Adipocyte (in vitro differentiated cells): Measurements from ENCODE around the gene DHPS.

Source experiments
- DNase-seq: peaks from one replicate; pipeline ENCODE4 v3.0.0-alpha.2; 2015; ENCODE audit warnings: low read depth
- H3K27me3 ChIP-seq: replicated peaks from 2 replicates; pipeline ENCODE4 v1.7.0; 2013; ENCODE audit warnings: mild to moderate bottlenecking, low read length, moderate library complexity; ENCODE audit not compliant: control insufficient read depth, insufficient read depth
- H3K36me3 ChIP-seq: 2 replicates; pipeline ENCODE4 v1.7.0; 2013; ENCODE audit warnings: low read length, mild to moderate bottlenecking, moderate library complexity; ENCODE audit not compliant: control insufficient read depth, insufficient read depth, severe bottlenecking
- H3K4me1 ChIP-seq: 2 replicates; pipeline ENCODE4 v1.7.0; 2013; ENCODE audit warnings: mild to moderate bottlenecking, low read length, moderate library complexity; ENCODE audit not compliant: control insufficient read depth, insufficient read depth
- H3K4me3 ChIP-seq: 2 replicates; pipeline ENCODE4 v1.7.0; 2013; ENCODE audit warnings: mild to moderate bottlenecking, low read length, moderate library complexity
- H3K9ac ChIP-seq: 2 replicates; pipeline ENCODE4 v1.7.0; 2013; ENCODE audit warnings: mild to moderate bottlenecking, low read length, moderate library complexity
- H3K9me3 ChIP-seq: 2 replicates; pipeline ENCODE4 v1.7.0; 2013; ENCODE audit warnings: mild to moderate bottlenecking, low read length, moderate library complexity; ENCODE audit not compliant: control insufficient read depth

The DHPS gene

DNA sequence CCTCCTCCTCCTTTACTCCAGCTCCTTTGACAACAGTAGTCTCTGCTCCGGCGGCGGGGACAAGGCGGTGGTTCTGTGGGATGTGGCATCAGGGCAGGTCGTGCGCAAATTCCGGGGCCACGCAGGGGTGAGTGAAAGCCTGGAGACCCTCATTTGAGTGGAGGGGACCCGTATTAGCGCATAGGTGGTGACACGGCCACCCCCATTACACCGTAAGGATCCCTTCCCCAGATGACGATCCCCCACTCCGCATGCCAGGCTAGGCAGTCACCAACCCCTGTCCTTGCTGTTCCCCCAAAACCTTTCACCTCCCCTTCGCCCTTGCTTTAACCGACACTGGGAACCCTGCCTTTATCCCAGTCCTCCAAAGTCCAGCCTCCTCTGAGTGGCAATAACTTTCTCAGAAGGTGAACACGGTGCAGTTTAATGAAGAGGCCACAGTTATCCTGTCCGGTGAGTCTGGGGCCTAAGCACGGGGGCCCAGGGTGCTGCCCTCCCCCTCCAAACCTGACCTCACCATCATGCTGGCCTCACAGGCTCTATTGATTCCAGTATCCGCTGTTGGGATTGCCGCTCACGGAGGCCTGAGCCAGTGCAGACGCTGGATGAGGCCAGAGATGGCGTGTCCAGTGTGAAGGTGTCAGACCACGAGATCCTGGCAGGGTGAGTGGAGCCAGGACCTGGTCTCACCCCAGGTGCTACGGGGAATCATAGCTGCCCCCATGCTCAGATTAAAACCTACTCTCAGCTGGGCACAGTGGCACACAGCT lies 11.3 kb downstream of the DHPS start:
- no peak for DNase-seq
- no peaks in the 10 kb centered on the region for H3K27me3 ChIP-seq
- H3K4me3 ChIP-seq: peak overlapping the region; percentile 96
- peaks cover 16% of the 10 kb centered on the region for H3K36me3 ChIP-seq
- peak overlapping the region; percentile 95 for H3K9ac ChIP-seq
- no peaks in the 10 kb centered on the region for H3K9me3 ChIP-seq
- peaks cover 36% of the 10 kb centered on the region for H3K4me1 ChIP-seq

DNA sequence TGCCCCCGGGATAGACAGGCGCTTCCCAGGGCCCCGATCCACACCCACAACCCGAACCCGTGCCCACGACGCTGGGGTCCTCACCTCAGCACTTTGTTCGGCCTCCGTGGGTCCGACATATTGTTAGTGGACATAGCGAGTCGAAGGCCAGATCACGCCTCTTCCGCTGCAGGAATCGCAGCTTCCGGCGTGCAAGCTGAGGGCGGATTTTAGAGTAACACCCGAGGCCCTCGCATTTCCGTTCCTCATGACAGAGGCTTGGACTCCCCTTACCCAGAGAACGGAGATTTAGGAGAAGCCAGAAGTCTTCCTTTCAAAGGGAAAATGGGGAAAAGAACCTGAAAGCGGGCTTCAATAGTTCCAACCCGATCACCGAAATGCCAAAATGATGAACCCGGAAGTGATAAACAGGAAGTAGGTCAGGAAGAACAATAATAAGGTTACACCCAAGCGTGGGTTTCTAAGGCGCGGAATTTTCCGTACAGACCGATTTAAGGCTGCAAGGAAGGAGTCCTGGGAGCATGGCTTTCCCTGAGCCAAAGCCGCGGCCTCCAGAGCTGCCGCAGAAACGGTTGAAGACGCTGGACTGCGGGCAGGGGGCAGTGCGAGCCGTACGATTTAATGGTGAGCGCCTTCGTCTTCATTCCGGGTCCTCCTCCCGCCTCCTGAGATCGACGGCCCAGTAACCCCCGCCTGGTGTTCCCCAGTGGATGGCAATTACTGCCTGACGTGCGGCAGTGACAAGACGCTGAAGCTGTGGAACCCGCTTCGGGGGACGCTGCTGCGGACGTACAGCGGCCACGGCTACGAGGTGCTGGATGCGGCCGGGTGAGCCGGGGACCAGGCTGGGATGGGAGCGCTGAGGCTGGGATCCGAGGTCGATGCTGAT lies 12.2 kb downstream of the DHPS start:
- Histone ChIP-seq H3K27me3 (no peaks in the 10 kb centered on the region), H3K4me1 (peaks cover 36% of the 10 kb centered on the region), H3K9ac (peak overlapping the region; percentile 95), H3K9me3 (no peaks in the 10 kb centered on the region), H3K36me3 (peaks cover 18% of the 10 kb centered on the region), H3K4me3 (peak overlapping the region; percentile 96)
- DNase-seq: peak; percentile 90

DNA sequence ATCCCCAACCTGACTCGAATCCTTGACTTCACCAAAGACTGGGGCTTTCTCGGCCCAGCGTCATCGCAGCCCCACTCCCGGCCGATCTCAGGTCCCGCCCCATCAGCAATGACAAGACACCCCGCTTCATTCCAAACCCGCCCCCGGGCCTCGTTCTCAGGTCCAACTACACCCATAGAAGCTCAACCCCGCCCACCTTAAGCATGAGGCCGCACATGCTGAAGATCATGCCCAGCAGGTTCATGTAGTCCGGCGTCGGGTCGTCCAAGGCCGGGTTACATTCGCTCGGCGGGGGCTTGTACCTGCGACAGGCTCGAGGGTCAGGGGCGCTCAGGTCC lies 12.8 kb downstream of the DHPS start:
- no peaks in the 10 kb centered on the region for H3K27me3 ChIP-seq
- H3K9ac ChIP-seq: peak overlapping the region; percentile 95
- H3K9me3 ChIP-seq: no peaks in the 10 kb centered on the region
- DNase-seq: peak; percentile 79
- H3K36me3 ChIP-seq: peaks cover 12% of the 10 kb centered on the region
- peaks cover 36% of the 10 kb centered on the region for H3K4me1 ChIP-seq
- H3K4me3 ChIP-seq: peak overlapping the region; percentile 96

DNA sequence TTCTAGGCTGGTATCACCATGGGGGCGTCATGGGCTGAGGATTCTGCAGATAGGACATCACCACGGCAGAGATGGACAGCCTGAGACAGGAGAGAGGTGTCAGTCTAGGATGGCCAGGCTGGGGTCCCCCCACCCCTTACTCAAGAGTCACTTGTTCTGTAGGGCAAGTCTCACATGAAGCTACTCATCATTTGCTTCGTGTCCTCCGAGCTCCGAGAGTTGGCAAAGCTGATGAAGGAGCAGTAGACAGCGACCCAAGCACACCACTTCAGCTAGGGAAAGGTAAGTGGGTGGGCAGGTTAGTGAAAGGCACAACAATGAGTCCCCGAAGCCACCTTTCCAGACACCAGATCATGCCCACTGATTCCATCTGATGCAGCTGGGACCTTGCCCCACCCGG lies 13.3 kb downstream of the DHPS start:
- Histone ChIP-seq H3K9me3 (no peaks in the 10 kb centered on the region), H3K27me3 (no peaks in the 10 kb centered on the region), H3K4me1 (peaks cover 36% of the 10 kb centered on the region), H3K36me3 (peaks cover 13% of the 10 kb centered on the region), H3K4me3 (peak overlapping the region; percentile 96), H3K9ac (peak overlapping the region; percentile 95)
- DNase-seq: no peak

DNA sequence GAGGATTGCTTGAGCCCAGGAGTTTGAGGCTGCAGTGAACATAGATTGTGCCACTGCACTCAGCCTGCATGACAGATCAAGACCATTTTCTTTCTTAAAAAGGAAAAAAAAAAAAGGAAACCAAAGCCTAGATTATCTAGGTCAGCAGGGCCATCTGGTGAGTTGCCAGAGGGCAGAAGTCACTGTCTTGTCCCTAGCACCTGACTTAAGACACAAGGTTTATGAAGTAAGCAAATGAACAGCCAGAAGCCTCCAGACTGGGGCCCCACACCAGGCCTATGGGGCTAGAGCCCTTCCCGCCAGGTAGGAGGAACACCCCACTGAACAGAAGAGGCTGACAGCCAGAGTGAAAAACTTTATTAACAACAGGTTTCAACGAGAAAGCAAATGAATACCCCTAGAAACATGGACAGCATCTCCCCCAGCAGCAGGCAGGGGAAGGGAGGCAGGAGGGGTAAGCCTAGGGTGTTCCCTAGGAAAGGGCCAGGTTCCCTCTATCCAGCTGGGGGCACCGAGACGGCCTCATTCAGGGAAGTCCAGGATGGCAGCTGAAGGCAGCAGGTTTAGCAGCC lies 13.9 kb downstream of the DHPS start:
- Histone ChIP-seq H3K27me3 (no peaks in the 10 kb centered on the region), H3K4me1 (peaks cover 36% of the 10 kb centered on the region), H3K9ac (peak overlapping the region; percentile 95), H3K9me3 (no peaks in the 10 kb centered on the region), H3K4me3 (peak overlapping the region; percentile 96), H3K36me3 (peaks cover 18% of the 10 kb centered on the region)
- DNase-seq: no peak

DNA sequence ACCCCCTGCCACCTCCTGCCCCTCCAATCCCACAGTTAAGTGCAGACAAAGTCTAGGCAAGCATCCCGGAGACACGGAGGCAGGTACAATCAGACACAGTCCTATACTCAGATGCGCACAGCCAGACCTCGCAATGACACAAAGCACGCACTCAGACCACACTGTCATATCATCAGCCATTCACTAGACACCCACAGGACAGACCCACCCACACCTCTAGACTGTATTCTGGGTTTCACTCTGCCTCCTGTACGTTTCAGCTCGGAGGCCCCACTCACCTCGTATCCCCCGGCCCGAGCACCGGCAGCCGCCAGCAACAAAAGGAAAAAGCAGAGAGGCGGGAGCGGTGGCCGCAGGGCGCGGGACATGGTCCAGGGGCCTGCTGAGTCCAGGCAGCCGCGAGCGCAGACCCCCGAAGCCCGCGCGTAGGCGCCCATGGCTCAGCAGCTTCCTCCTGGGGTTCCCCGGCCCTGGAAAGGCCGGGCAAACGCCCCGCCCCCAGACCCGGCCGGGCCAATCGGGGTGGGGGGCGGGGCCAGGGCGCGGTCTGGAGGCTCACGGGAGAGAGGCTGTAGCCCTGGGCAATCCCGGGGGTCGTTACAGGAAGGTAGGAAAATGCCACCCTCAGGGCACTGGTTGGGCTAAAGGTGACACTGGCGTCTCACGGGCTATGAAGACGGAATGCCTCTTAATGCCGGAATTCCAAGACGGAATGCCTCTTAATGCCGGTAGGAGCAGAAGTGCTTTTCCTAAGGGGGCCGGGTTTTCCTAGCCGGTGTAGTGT lies 15.2 kb downstream of the DHPS start, which contains the start of the genes MAN2B1 and WDR83:
TSS of gene MAN2B1 (minus strand) at position 478 of the 784 bp plus-strand sequence. CDS start at position 437, 41 bp downstream.
TSS of gene WDR83 (plus strand) at position 543 of the 784 bp plus-strand sequence. CDS start 2,984 bp downstream, outside the sequence.
- peak; percentile 93 for DNase-seq

DNA sequence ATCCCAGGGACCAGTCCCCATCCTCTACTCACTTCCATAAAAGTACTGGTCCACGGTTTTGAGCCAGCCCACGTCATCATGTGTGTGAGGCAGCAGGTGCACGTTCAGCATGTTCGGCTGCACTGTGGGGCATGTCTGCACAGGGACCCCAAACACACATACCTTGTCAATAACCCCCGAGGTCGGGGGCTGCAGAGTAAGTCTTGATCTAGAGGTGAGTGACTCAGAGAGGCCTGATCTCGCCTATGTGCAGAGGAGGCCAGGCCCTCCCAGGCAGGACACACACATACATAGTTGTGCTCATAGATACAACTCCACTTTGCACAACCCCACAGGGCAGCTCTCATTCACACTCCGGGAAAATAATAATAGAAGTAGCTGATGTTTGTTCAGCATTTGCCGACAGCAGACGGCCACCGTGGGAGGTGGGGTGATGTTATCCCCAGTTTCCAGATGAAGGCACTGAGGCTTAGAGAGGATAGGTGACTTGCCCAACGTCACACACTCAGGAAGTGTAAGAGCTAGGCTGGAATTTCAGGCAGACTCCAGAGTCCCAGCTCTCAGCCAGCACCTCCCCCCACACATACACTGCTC lies 15.9 kb downstream of the DHPS start:
- no peaks in the 10 kb centered on the region for H3K27me3 ChIP-seq
- H3K9me3 ChIP-seq: no peaks in the 10 kb centered on the region
- H3K4me3 ChIP-seq: peak overlapping the region; percentile 88
- peaks cover 33% of the 10 kb centered on the region for H3K36me3 ChIP-seq
- peaks cover 35% of the 10 kb centered on the region for H3K4me1 ChIP-seq
- peak; percentile 31 for DNase-seq
- H3K9ac ChIP-seq: peak overlapping the region; percentile 89

More for the DNA sequence above, 15.2 kb downstream of the DHPS start, which contains the start of the genes MAN2B1 and WDR83:
- Histone ChIP-seq H3K9me3 (no peaks in the 10 kb centered on the region), H3K9ac (peak within 1 kb of the TSS; percentile 89), H3K4me1 (peaks cover 36% of the 10 kb centered on the region), H3K4me3 (peak within 1 kb of the TSS; percentile 88), H3K27me3 (no peaks in the 10 kb centered on the region), H3K36me3 (peaks cover 27% of the 10 kb centered on the region)

DNA sequence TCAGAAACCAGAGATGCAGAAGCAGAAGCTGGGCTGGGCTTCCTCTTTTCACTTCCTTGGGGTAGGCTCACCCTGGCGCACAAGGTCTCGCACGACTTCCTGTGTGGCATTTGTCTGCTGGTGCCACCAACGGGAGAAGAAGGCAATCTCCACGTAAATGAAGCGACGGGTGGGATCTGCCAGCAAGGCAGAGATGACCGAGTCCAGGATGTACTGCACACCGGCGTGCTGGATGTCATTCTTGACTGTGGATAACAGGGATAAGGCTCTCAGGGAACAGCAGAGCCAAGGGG lies 16.5 kb downstream of the DHPS start:
- Histone ChIP-seq H3K4me3 (no peak overlapping the region), H3K9ac (peak overlapping the region; percentile 89), H3K9me3 (no peaks in the 10 kb centered on the region), H3K4me1 (peaks cover 30% of the 10 kb centered on the region), H3K27me3 (no peaks in the 10 kb centered on the region), H3K36me3 (peaks cover 37% of the 10 kb centered on the region)
- no peak for DNase-seq

DNA sequence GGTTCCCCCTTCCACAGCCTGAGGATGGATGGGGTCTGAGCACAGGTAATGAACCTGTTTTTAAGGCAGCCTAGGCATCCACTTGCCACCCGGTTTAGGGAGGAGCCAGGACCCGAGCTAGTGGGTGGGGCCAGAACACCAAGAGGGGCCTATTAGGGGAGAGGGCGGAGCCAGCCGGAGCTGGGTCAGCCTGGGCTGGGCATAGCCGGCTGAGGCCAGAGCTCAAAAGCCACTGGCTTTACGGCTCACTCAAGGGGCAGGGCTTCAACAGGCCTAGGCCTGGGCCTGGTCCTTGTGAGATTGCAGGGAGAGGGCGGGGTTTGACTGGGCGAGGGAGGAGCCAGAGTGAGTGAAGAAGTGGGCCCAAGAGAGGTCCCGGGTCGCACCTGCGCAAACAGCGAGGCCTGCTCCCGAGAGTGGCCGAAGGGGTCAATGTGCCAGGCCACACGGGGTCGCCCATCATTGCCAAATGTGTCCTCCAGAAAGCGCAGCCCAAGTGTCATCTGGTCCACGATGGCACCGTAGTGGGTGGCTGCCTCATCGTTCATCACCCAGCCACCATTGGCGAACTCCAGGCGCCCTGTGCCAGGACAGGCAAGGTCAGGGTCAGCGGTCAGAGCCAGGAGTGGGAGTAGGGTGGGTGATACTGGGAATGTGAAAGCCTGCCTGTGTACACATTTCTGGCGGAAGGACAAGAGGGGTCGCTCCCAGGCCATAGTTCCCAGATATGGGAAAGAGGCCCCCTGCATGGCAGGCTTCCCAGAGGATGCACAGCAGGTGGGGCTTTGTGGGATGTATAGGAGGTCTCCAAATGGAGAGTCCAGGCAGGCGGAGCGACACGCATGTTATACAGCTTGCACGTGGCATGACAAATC lies 17.0 kb downstream of the DHPS start:
- Histone ChIP-seq H3K9ac (no peak overlapping the region), H3K4me1 (peaks cover 26% of the 10 kb centered on the region), H3K36me3 (peaks cover 43% of the 10 kb centered on the region), H3K27me3 (no peaks in the 10 kb centered on the region), H3K9me3 (no peaks in the 10 kb centered on the region), H3K4me3 (no peak overlapping the region)
- DNase-seq: no peak

DNA sequence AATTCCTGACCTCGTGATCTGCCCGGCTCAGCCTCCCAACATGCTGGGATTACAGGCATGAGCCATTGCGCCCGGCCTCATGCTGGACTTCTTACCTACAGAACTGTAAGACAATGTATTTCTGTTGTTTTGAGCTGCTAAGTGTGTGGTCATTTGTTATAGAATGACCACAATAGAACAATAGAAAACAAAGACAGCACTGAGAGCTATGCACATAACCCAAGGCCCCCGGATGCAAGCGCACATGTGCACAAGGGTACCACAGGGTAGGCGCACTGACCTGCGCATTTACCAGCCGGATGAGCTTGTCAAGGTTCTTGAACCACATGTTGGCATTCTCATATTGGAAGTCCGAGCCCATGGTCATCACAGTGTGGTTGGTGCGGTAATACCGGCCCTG lies 20.7 kb downstream of the DHPS start:
- DNase-seq: no peak
- Histone ChIP-seq H3K9me3 (no peaks in the 10 kb centered on the region), H3K4me1 (peaks cover 5% of the 10 kb centered on the region), H3K36me3 (peaks cover 59% of the 10 kb centered on the region), H3K4me3 (no peak overlapping the region), H3K9ac (no peak overlapping the region), H3K27me3 (no peaks in the 10 kb centered on the region)
